HL-60 (cell line): ENCODE measurements around the gene ADSS1.

ENCODE experiments used
- DNase-seq, 2 experiments: peaks; one replicate each; pipeline ENCODE4 v3.0.0-alpha.2; 2010 to 2020; ENCODE audit warnings: low read depth in 1 of 2, low spot score in 1 of 2
- H3K27ac ChIP-seq: fragments of 250-450 bp; sonication (Bioruptor Pico); replicated peaks from 2 replicates; pipeline ENCODE4 v1.5.1; 2020; ENCODE audit warnings: mild to moderate bottlenecking, moderate library complexity
- H3K27me3 ChIP-seq: fragments of 250-450 bp; sonication (Bioruptor Pico); 2 replicates; pipeline ENCODE4 v1.5.1; 2021; ENCODE audit warnings: mild to moderate bottlenecking, moderate library complexity; ENCODE audit not compliant: insufficient read depth, poor library complexity, severe bottlenecking
- H3K4me3 ChIP-seq: replicated peaks from 2 replicates; pipeline ENCODE4 v1.5.1; 2011; ENCODE audit warnings: mild to moderate bottlenecking, control low read depth, low read length; ENCODE audit not compliant: insufficient read depth
- CTCF ChIP-seq: IDR thresholded peaks from one replicate; pipeline ENCODE4 v1.5.1; 2011; ENCODE audit warnings: low read length, control low read depth, inconsistent platforms; ENCODE audit not compliant: insufficient read depth
- GABPA ChIP-seq: IDR thresholded peaks from 2 replicates; pipeline ENCODE4 v1.6.1; 2012; ENCODE audit warnings: low read depth
- POLR2AphosphoS5 ChIP-seq: IDR thresholded peaks from 2 replicates; pipeline ENCODE4 v1.6.1; 2012; ENCODE audit warnings: low read depth
- SPI1 ChIP-seq: IDR thresholded peaks from 2 replicates; pipeline ENCODE4 v1.6.1; 2012; ENCODE audit warnings: low read depth, mild to moderate bottlenecking, borderline replicate concordance
- TF ChIP-seq, protein P1 (sequence below): IDR thresholded peaks from 2 replicates; pipeline ENCODE4 v1.6.1; 2012; ENCODE audit warnings: low read depth; ENCODE audit not compliant: insufficient replicate concordance

The ADSS1 gene

GRCh38 chr14:104791425-104791824 is 67.4 kb downstream of the ADSS1 start:
- TF ChIP-seq, protein P1, sequence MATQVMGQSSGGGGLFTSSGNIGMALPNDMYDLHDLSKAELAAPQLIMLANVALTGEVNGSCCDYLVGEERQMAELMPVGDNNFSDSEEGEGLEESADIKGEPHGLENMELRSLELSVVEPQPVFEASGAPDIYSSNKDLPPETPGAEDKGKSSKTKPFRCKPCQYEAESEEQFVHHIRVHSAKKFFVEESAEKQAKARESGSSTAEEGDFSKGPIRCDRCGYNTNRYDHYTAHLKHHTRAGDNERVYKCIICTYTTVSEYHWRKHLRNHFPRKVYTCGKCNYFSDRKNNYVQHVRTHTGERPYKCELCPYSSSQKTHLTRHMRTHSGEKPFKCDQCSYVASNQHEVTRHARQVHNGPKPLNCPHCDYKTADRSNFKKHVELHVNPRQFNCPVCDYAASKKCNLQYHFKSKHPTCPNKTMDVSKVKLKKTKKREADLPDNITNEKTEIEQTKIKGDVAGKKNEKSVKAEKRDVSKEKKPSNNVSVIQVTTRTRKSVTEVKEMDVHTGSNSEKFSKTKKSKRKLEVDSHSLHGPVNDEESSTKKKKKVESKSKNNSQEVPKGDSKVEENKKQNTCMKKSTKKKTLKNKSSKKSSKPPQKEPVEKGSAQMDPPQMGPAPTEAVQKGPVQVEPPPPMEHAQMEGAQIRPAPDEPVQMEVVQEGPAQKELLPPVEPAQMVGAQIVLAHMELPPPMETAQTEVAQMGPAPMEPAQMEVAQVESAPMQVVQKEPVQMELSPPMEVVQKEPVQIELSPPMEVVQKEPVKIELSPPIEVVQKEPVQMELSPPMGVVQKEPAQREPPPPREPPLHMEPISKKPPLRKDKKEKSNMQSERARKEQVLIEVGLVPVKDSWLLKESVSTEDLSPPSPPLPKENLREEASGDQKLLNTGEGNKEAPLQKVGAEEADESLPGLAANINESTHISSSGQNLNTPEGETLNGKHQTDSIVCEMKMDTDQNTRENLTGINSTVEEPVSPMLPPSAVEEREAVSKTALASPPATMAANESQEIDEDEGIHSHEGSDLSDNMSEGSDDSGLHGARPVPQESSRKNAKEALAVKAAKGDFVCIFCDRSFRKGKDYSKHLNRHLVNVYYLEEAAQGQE: no peak
- no peak for TF ChIP-seq CTCF
- no peak for TF ChIP-seq SPI1
- TF ChIP-seq POLR2AphosphoS5: no peak
- no peak for TF ChIP-seq GABPA
- DNase-seq: no peak
- Histone ChIP-seq H3K27me3 (no peaks in the 10 kb centered on the region), H3K4me3 (no peak overlapping the region), H3K27ac (no peak overlapping the region)

- no peak for DNase-seq
- H3K27ac ChIP-seq: no peak overlapping the region
- H3K27me3 ChIP-seq: no peaks in the 10 kb centered on the region
- TF ChIP-seq, protein P1: no peak
- TF ChIP-seq SPI1 (no peak), POLR2AphosphoS5 (no peak), CTCF (no peak), GABPA (no peak)
- no peak overlapping the region for H3K4me3 ChIP-seq
Observed at GRCh38 chr14:104792101-104792884, 68.3 kb downstream of the ADSS1 start.

- TF ChIP-seq GABPA (no peak), CTCF (no peak), SPI1 (no peak), POLR2AphosphoS5 (no peak)
- TF ChIP-seq, protein P1: no peak
- H3K27ac ChIP-seq: no peak overlapping the region
- DNase-seq: no peak
- no peaks in the 10 kb centered on the region for H3K27me3 ChIP-seq
- H3K4me3 ChIP-seq: no peak overlapping the region
Observed at GRCh38 chr14:104792945-104793702, 69.1 kb downstream of the ADSS1 start.
